Stimulated activated CD8-positive, alpha-beta memory T cell treated with anti-CD3 and anti-CD28 coated beads, Interleukin-15, amount 100 ng/mL, for 1 hour (primary cell): Measurements from ENCODE around the gene PBX1.

Experiments
- DNase-seq: peaks from one replicate; pipeline ENCODE4 v3.0.0-alpha.2; 2020; ENCODE audit warnings: low read depth

The PBX1 gene

DNA sequence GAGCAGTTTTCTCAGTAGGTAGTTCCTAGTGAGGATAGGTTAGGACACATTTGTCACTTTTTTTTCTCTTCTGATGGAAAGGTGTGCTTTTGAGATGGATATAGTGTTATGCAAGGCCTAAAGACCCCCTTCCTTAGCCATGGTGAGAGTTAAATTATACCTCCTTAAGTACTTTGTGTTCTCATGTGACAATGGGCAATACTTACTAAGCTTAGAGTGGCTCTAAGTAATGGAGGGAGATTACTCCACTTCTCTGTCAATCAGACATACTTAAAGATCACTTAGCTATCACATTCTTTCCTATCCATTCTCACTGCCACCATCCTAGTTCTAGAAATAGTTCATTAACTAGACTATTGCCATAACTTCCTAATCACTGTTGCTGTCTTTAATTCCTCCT, 265.6 kb downstream of the PBX1 start:
- DNase-seq: no peak

DNA sequence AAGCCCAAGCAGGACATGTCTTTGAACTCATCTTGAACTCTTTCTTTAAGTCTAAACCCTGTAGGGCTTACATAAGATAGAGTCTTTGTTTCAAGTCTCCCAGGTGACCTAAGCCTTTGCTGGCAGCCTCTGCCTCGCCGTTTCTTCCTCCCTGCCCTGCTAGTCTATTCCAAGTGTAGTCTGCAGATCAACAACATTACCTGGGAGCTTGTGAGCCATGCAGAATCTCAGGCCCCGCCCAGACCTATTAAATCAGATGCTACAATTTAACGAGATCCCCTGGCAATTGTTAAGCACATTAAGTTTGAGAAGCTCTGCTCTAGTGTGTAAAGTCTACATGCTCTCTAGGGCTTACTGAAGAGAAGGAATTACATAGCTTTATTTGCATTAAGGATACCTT, 271.6 kb downstream of the PBX1 start:
- DNase-seq: no peak

DNA sequence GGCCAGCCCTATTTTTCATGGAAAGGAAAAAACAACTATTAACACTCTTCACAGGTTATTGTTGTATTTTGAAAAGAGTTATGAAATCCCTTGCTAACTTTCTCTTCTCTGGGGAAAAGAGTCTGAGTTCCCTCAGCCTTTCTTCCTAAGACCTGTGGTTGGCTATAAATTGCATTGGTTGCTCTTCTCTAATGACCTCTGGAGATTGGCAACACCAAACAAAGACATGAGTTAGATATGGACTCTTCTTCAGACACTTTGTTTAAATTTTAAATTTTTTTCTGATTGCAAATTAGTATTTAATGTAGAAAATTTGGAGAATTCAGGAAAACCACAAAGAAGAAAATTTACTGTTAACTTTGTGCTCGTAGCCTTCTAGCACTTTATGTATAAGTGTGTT, 275.7 kb downstream of the PBX1 start:
- no peak for DNase-seq

DNA sequence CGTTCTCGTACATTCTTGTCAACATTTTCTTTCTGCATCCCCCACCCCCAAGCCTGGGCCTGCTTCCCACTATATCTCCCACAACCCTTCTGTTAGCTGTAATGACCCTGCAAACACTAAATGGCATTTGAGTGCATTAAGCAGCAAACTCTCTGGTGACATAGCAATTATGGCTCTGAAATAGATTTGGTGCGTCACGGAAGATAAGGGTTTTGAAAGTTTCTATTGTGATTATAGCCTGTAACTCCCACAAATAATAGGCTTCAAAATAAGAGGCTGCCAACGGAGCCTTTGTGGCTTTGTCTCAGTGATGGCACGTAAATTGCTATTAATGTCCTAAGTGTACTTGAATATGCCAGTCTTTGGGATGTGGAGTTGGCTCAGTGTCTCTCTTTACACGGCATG, 277.6 kb downstream of the PBX1 start:
- DNase-seq: no peak

DNA sequence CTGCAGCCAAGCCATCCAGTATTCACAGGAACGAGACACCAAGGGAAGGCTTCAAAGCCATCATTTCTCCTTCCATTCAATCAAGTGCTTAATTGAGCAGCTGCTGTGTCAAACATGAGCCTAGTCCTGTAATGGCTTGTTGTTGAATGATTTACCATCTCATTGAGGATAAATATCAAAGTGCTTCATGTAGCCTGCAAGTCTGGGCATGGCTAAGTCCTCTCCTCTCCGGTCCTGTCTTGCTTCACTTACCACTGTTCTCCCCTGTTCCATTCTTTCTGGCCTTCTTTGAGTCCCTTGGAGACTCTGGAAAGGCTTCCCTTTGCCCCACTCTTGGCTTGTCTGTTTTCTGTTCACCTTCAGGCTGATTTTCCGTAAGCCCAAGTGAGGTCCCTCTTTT, 279.8 kb downstream of the PBX1 start:
- DNase-seq: no peak

DNA sequence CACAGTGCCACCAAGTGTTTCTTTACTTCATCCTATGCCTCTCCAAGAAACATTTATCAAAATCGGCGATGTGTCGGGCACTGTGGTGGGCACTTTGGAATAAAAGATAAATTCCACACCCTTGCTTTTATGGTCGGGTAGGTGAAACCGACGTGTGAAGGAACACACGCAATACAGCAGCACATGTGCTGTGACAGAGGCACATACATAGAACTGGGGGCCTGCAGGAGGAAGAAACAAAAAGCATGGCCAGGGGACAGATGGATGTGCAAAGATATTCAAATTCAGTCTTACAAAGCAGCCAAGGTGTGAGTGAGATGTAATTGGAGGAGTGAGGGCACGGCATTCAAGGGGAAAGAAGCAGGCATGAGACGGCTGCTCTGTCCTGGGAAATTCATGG, 282.0 kb downstream of the PBX1 start:
- DNase-seq: no peak

DNA sequence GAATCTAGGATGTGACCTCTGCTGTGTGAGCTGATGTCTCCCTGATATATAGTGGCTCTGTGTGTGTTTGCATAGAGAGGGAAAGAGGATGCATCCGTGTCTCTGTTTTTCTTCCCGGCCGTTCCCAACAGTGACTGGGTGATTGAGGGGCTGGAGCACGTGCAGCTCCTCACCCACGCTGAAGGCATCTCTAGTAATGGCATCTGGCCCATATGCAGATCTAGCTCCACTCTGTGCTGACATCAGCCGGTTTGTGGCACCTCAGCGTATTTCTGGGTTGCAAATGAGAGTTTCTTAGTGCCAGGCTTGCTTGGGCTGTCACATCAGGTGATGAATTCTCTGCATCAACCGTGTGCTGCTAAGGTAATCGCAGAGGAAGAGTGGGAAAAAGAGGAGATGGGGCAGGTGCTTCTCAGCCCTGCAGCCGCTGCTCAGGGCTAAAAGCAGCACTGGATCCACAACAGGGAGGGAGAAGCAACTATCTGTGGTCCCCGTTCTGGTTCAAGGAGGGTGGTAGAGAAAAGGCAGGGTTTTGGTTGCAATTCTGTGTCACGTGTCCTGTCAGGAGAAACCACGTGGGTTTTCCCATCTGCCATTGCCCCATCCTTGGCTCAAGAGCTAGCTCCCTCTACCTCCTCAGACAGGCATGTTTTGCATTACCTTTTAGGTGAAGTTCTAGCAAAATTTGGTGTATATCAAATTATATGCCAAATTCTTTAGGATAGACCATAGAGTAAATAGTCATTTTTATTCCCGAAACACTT, 282.9 kb downstream of the PBX1 start:
- no peak for DNase-seq

DNA sequence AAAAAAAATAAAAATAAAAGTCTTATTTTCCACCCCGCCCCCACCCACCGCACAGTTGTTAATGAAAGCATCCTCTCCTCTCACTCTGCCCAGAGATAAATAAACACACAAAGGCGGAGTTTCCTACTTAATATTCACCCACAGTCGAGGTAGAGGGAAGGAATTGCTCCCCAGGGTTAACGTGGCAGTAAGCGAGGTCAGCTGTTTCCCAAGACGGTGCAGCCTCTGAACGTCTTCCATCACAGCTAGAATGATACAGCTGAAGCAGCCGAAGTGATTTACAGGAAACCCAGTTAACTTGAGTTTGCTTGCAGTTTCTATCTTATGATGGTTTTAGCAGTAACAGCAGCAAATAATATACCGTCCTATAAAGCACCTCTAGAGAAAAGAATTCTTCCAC, 283.9 kb downstream of the PBX1 start:
- DNase-seq: no peak

DNA sequence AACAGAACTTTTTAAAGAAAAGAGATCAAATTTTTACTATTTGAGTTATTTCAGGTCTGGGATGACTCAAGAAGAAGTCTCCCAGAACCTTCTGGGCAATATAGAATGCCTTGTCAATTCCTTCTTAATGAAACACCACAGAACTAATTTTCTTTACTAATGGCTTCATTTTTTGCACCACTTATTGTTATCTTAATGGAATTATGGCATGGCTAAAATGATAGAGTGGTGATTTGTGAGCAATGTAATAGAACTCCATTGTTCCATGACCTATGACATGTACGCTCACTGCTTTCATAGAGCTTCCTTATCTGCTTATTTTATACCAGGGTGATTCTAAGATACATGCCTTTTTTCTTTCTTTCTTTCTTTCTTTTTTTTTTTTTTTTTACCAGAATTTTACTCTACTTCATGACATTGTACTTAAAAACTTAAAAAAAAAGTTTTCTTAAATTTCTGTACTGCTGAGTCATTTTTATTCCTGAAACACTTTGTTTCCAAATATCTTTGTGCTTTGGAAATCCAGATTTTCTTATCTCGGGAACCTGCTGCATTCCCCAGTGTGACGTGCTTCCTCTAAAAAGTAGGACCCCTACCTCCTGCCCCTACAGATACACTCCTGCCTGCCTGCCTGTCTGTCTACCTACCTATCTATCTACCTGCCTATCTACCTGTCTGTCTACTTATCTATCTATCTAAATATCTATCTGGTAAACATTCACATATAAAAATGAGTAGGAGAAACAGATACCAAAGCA, 284.9 kb downstream of the PBX1 start:
- DNase-seq: no peak

DNA sequence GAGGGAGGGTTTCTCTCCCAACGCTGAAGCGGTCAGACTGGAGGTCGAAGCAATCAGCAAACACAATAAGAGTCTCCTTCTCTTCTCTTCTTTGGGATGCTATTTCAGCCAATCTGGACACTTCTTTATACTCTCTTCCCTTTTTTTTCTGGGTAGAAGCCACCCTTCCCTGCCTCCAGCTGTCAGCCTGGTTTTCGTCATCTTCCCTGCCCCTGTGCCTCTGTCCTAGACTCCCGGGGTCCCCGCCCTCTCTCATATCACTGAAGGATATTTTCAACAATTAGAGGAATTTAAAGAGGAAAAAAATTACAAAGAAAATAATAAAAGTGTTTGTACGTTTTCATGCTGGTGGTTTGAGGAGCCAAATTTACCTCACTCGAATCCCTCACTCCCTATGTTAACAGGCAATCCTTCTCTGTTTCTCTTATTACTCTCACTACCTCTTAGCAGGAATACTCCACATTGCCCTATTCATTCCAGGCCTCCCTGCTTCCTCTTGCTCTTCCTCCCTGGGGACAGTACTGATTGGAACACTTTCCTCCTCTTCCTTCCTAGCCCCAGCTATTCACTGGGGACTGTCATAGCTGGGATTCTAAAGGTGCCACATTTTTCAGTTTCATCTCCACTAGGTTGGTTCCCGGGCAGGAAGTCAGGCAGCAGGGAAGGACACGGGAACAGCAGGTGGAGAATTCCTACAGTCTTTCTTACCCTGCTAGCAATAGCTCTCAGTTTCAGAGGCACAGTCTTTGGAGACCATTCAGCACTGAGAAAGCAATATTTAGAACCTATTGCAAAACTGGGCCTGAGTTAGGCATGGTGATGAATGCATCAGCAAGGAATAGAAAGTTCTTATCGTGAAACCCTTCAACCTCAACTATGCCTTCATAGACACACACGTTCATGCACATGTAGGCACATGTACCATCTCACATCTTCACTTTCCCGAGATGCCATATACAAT, 288.0 kb downstream of the PBX1 start:
- DNase-seq: no peak

DNA sequence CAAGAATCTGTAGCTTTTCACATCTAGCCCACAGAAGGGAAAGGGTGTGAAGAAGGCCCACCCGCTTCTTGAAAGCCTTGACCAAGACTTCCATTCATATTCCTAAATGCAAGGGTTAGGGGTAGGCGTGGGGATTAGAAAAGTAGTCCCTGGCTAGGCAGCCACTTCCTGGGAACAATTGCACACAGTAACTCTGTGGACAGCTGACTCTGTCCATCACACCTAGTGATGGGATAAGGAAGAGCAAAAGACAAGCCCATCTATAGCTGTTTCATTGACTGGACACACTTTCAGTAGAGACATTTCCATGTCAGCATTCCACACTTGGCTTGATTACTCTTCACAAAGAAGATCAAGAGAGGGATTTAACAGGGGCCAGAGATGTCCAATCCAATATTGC, 294.2 kb downstream of the PBX1 start:
- no peak for DNase-seq

DNA sequence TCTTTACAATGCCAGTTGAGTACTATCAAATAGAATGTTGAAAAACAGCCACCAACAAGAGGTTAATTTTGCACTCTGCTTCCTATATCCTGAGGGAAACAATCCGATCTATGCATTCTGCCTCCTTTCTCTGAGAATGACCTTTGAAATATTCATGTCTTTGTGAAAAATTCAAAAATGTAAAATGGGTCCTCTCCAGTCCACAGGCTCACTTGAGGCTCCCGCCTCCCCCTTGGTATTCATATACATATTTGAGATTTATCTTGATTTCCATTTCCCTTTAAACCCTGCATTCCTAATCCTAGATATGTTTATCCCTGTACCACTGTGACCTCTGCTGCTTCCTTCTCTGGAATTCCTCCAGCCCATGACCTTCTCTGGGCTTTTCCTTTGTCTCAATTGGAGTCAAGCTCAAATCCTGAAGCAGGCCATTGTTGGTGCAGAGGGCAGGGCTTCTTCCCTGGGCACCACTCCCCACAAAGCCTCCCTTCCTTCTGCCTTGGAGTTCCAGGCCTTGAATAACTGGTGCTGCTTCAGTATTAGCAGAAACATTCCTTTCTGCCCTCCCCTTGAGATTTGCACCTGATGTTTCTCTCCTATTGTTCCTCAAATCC, 296.8 kb downstream of the PBX1 start:
- no peak for DNase-seq

DNA sequence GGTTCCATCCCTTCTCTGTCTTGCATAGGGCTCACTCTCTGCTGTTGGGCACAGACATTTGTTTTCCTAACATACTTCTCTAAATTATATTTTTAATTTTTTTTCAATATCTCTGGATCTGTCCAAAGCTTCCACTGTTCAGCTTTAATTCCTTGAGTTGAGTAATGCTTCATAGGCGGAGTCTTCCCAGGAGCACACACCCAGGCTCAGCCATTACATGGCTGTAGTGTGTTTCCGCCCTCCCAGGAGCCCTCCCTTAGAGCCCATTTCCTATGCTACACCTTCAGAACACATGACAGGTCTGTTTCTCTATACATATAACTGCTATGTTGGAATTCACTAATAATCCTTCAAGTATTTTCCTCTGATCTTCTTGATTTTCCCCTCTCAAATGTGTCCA, 297.4 kb downstream of the PBX1 start:
- DNase-seq: no peak

DNA sequence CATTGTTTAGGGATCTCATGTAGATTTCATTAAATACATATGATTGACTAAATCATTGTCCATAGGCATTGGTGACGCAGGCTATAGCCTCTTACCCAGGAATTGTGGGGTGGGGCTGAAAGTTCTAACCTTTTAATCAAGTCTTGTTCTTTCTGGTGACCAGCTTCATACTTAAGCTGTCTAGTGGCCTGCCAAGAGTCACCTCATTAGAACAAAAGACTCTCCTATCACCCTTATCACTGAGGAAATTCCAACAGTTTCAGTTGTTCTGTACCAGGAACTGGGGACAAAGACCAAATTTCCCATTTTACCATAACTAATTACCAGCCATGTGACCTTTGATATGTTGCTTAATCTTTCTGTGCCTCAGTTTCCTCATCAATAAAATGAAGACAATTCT, 298.5 kb downstream of the PBX1 start:
- no peak for DNase-seq

DNA sequence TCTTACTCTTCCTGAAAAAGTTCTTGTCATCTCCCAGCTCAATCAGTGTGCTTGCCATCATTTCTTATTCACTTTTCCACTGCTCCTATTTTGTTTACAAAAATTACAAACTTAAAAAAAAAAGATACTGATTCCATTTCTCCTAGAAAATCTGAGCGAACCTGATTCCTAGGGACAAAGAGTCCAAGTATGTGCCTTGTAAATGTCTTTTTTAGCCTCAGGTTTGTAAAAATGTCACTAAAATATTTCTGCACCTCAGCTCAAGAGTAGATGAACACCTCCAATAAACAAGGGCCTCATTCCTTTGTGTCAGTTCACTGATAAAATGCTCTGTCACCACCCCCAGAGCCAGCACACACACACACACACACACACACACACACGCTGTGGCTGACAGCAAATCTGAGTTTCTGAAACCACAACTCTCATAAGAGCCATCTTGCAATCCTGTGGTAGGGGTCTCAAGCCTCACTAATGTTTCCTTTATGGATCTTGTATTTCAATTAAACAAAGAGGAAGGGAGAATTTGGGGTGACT, 299.2 kb downstream of the PBX1 start:
- no peak for DNase-seq

DNA sequence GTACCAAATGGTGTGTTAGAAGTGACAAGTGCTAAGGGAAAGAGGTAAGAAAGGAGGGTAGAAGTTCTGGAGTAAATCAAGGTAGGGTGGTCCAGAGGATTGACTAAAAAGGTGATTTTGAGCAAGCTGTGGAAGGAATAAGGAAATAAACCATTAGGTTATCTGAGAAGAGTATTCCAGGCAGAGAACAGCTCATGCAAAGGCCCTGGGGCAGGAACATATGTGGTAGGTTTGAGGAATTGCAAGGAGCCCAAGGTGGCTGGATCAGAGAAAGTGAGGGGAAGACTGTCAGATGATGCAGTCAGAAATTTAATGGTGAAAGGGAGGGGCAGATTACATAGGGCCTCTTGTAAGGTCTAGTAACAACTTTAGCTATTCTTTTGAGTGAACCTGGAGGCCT, 302.6 kb downstream of the PBX1 start:
- no peak for DNase-seq

DNA sequence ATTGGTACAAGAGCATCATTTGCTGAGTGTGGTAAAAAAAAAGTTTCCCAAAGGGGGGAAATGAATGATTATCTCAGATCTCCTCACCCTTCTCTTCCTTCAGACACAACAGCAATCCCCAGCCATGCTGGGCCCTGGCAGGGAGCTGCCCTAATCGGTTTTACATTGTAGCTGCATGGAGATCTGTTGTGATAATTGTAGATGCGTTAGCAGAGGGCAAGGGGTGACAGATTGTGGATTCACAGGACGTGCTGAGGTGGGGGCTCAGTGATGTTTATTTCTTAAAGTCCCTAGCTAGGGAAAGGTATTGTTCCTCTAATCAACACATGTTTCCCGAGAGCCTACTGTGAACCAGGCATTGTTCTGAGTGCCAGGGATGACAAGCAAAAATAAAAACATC, 304.1 kb downstream of the PBX1 start:
- DNase-seq: no peak

DNA sequence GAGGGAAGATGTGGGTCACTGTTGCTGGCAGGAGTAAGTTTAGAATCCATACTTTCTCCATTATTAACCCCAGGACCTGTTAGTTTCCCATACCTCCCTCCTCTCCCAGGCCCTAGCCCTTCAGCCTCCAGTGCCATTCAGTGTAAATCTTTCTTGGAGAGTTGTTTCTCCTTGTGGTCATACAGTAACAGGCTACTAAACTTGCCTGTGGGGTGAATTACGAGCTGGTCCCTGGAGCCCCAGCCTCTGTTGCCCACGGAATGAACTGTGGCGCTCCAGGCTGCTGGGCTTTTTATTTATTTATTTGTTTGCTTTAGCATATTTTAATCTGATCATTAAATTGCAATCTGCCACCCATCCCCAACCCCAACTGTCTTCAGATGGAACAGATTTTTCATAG, 305.2 kb downstream of the PBX1 start:
- DNase-seq: no peak

DNA sequence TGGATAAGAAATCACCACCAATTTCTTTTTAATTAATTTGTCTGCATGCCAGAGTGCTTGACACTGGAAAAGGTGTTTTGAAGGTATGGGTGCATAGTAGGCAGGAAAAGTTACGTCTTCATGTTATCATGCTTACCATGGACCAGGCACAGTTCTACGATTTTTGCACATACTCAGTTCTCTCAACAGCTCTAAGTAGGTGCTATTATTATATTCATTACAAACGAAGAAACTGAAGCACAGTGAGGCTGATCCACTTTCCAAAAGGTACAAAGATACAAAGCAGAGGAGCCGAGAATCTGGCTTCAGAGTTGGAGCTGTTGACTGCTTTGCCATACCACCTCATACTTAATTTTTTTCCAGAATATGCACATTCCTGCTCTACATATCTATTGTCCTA, 306.4 kb downstream of the PBX1 start:
- DNase-seq: no peak

DNA sequence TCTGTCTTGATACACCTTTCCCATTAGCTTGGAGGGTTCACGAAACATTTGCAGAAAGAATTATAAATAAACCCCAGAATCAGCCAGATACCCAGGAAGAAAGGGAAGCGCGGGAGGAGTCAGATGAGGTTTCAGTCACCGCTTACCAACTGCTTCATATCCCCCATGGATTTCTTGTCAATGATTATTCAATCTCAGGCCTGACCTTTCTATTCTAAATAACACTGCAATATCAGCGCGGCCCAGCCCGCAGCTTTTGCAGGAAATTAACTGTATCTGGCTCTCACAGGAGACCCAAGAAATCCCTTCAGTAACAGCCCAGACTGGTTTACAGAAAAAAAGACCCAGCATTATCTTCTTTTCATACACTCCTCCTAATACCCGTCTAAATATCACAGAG, 308.6 kb downstream of the PBX1 start:
- no peak for DNase-seq

DNA sequence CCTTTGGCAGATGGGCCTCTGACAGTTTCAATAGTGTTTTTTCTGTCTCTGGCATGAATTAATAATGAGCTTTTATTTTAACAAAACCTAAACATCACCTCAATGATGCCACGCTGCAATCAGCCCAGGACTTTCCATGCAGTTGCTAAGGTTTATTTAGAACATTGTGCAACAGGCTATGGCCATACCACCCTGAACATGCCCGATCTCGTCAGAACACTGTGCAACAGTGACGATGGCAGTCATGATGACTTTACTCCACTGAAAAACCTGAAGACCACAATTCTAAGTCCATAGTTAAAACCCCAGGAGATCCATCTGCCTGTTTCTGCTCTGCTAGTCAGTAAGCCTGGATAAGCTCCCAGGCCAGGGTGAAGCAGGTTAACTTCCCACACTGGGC, 310.0 kb downstream of the PBX1 start:
- DNase-seq: no peak

DNA sequence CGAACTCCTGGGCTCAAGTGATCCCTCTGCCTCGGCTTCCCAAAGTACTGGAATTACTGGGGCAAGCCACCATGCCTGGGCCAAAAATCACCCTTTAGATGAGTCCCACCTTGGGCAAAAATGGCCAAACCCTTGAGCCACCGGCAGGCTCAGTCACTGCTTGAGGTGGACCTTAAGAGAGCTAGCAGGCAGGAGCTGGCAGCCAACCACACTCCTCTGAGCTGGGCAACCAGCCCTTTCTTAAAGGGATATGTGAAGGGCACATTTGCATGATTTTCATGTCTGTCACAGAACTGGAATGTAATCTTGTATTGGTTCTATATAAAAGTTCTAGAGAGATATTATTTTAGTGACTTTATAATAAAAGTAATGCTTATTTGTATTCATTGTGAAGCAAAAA, 316.5 kb downstream of the PBX1 start:
- no peak for DNase-seq
